Thyroid gland (tissue), 4 donors: ENCODE measurements around the gene TRAF3IP1. TPM values are rescaled to one million over a fixed set of nuclear protein-coding genes. Genes with fewer than 3 reads are reported as not detected.

Source experiments
- DNase-seq, 2 donors: peaks; one replicate each; pipeline ENCODE4 v3.0.0-alpha.2; 2019
- H3K27ac ChIP-seq, 3 donors: fragments of 200-600 bp; sonication (generic); 1 replicate in 2 of 3; 2 replicates in 1 of 3; pipeline ENCODE4 v1.5.1; 2016 to 2019; ENCODE audit warnings: mild to moderate bottlenecking in 1 of 3, moderate library complexity in 1 of 3
- H3K27me3 ChIP-seq: fragments of 200-600 bp; sonication (generic); one replicate; pipeline ENCODE4 v1.5.1; 2019
- H3K36me3 ChIP-seq, 2 donors: fragments of 200-600 bp; sonication (generic); one replicate each; pipeline ENCODE4 v1.5.1; 2016 to 2019
- H3K4me1 ChIP-seq, 2 donors: fragments of 200-600 bp; sonication (generic); one replicate each; pipeline ENCODE4 v1.5.1; 2017 to 2019
- H3K4me3 ChIP-seq, 3 donors: fragments of 200-600 bp; sonication (generic); replicated peaks in 1 of 3; 1 replicate in 2 of 3; 2 replicates in 1 of 3; pipeline ENCODE4 v1.5.1; 2016; ENCODE audit warnings: mild to moderate bottlenecking in 1 of 3
- H3K9me3 ChIP-seq: fragments of 200-600 bp; sonication (generic); one replicate; pipeline ENCODE4 v1.5.1; 2017
- POLR2A ChIP-seq, 2 donors: fragments of 450-650 bp; IDR thresholded peaks; one replicate each; pipeline ENCODE4 v1.6.1; 2017; ENCODE audit warnings: antibody characterized with exemption in 2 of 2, mild to moderate bottlenecking in 2 of 2, moderate library complexity in 1 of 2
- WGBS, 2 donors: methylation state at CpG; one replicate each; pipeline ENCODE4 v1.1.5; 2017; 5-methylcytosine and 5-hydroxymethylcytosine counted together
- intact Hi-C: fragments of 100-400 bp; cut with DNase I; formaldehyde crosslinking; loops from one replicate; pipeline ENCODE4 v1.15.1; 2023
- total RNA-seq, 4 donors: library from RNA; depleted of rRNA; stranded (reverse); fragments of >200 nt; gene quantifications; one replicate each; pipeline ENCODE4 v1.2.3, GENCODE V29; 2016
- TF ChIP-seq, protein P1 (sequence below), 6 experiments: fragments of 200-600 bp in 3 of 6; fragments of 450-650 bp in 3 of 6; sonication (generic) in 3 of 6; IDR thresholded peaks; one replicate each; pipeline ENCODE4 v1.5.1; 2016 to 2019; ENCODE audit warnings: antibody characterized with exemption in 6 of 6, mild to moderate bottlenecking in 2 of 6, inconsistent platforms in 1 of 6, moderate library complexity in 1 of 6

TRAF3IP1 gene
- total RNA-seq, 4 donors from 2014 or later, result 19.5 to 24.7 (median 22.2) TPM

DNA sequence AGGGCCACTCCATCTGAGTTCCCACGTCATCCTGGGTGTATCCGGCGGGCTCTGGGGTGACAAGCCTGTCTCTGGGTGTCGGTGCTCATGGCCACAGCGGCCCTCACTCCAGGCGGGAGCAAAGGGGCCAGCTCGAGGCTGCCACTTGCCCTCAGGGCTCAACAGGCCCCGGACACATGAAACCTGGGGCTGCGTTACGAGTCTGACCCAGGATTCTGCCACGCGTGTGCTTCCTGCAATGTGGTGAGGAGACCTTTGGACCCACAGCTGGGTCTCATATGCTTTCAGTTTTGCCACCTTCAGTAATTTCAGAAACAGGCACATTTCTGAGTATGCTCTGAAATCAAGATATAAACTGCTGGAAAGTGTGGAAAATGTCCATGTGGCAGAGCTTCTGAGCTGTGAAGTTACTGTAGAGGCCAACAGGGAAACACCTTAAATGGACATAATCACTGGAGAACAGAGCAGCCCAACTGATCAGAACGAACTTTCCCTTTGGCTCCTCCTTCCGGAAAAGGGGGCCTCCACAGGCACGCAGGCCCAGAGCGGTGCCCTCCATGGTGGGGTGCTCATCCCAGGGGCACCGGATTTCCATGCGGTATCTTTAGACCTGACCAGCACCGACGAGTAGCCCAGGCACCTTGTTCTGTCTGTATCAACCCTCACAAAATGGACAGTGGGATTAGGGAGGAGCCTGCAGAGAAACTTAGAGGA, 46.0 kb upstream of the TRAF3IP1 start:
- WGBS, 2 donors, result 92 to 95% methylated on average over 20 of the region's 20 CpGs
- no peak overlapping the region for H3K27ac ChIP-seq
- peaks cover 40 to 47% of the 10 kb centered on the region in 2 donors for H3K36me3 ChIP-seq
- DNase-seq, result no peak
- H3K9me3 ChIP-seq, result no peaks in the 10 kb centered on the region
- H3K27me3 ChIP-seq, result no peaks in the 10 kb centered on the region
- no peak overlapping the region for H3K4me3 ChIP-seq
- H3K4me1 ChIP-seq, result peaks cover 4 to 10% of the 10 kb centered on the region in 2 donors
- intact Hi-C loops, result no loop called here
- TF ChIP-seq, protein P1, sequence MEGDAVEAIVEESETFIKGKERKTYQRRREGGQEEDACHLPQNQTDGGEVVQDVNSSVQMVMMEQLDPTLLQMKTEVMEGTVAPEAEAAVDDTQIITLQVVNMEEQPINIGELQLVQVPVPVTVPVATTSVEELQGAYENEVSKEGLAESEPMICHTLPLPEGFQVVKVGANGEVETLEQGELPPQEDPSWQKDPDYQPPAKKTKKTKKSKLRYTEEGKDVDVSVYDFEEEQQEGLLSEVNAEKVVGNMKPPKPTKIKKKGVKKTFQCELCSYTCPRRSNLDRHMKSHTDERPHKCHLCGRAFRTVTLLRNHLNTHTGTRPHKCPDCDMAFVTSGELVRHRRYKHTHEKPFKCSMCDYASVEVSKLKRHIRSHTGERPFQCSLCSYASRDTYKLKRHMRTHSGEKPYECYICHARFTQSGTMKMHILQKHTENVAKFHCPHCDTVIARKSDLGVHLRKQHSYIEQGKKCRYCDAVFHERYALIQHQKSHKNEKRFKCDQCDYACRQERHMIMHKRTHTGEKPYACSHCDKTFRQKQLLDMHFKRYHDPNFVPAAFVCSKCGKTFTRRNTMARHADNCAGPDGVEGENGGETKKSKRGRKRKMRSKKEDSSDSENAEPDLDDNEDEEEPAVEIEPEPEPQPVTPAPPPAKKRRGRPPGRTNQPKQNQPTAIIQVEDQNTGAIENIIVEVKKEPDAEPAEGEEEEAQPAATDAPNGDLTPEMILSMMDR (IDR thresholded peaks at IDR 0.05), result no peak
- no peak for TF ChIP-seq POLR2A (IDR thresholded peaks at IDR 0.05)

- WGBS, 2 donors, result 82 to 84% methylated on average over 14 to 15 of the region's 15 CpGs
- no peak overlapping the region for H3K4me3 ChIP-seq
- H3K36me3 ChIP-seq, result peaks cover 27 to 29% of the 10 kb centered on the region in 2 donors
- TF ChIP-seq, protein P1 (IDR thresholded peaks at IDR 0.05), result no peak
- no peak for TF ChIP-seq POLR2A (IDR thresholded peaks at IDR 0.05)
- no peaks in the 10 kb centered on the region for H3K9me3 ChIP-seq
- H3K27me3 ChIP-seq, result no peaks in the 10 kb centered on the region
- H3K4me1 ChIP-seq, result peaks cover 12 to 29% of the 10 kb centered on the region in 2 donors
- intact Hi-C loops, result no loop called here
- no peak overlapping the region for H3K27ac ChIP-seq
- peak in 1 of 2 donors; percentile 58 for DNase-seq
Measured at GRCh38 chr2:238277695-238278094, 42.6 kb upstream of the TRAF3IP1 start.

DNA sequence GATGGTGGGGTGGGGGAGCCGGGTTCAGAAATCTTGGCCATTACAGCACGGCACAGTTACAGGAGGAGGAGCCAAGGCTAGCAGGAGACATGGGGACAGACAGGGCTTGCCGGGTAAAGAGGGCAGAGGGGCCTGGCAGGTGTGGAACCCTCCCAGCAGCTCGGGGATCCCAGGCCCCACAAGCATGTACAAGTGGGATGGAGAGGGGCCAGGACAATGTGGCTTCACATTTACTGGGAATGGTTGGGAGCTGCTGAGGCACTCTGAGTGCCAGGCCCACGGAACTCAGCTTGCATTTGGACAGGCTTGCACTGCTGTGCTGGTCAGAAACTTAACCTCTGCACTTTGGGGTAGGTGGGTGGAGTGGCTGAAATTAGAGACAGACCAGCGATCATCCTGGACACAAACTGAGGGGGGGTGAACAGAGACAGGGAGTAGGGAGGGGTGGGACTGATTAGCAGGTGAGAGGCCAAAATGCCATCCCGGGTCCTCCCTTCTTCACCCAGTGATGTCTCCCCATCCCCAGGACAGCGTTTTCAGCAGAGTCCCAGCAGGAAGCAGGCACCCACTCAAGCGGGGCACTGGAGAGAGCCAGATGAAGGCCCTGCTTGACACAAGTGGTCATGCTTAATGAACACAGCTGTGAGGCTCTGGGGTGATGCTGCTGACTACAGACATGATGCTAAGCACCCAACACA, 41.5 kb upstream of the TRAF3IP1 start:
- H3K27ac ChIP-seq, result no peak overlapping the region
- TF ChIP-seq, protein P1 (IDR thresholded peaks at IDR 0.05), result no peak
- intact Hi-C loops, result no loop called here
- 58 to 63% methylated on average over 7 to 9 of the region's 9 CpGs for WGBS, 2 donors
- no peaks in the 10 kb centered on the region for H3K27me3 ChIP-seq
- H3K36me3 ChIP-seq, result peaks cover 20 to 25% of the 10 kb centered on the region in 2 donors
- peak; percentile 68 to 78 for DNase-seq
- H3K4me1 ChIP-seq, result peaks cover 20 to 40% of the 10 kb centered on the region in 2 donors
- no peak overlapping the region for H3K4me3 ChIP-seq
- H3K9me3 ChIP-seq, result no peaks in the 10 kb centered on the region

- no peak for DNase-seq
- intact Hi-C loops, result no loop called here
- TF ChIP-seq, protein P1 (IDR thresholded peaks at IDR 0.05), result no peak
- no peak for TF ChIP-seq POLR2A (IDR thresholded peaks at IDR 0.05)
- H3K4me1 ChIP-seq, result peaks cover 22 to 45% of the 10 kb centered on the region in 2 donors
- peaks cover 15 to 21% of the 10 kb centered on the region in 2 donors for H3K36me3 ChIP-seq
- H3K27me3 ChIP-seq, result no peaks in the 10 kb centered on the region
- H3K27ac ChIP-seq, result no peak overlapping the region
- no peaks in the 10 kb centered on the region for H3K9me3 ChIP-seq
- WGBS, 2 donors, result 88 to 100% methylated on average over 1 of the region's 6 CpGs
- H3K4me3 ChIP-seq, result no peak overlapping the region
Measured at GRCh38 chr2:238279324-238279682, 41.0 kb upstream of the TRAF3IP1 start.
